Prostate gland (tissue), 2 donors: ENCODE data around the gene ECSIT. TPM values are rescaled to one million over a fixed set of nuclear protein-coding genes. Genes with fewer than 3 reads are reported as not detected.

ENCODE experiments used
- DNase-seq: peaks from one replicate; pipeline ENCODE4 v3.0.0-alpha.2; 2019; ENCODE audit warnings: low spot score
- H3K27ac ChIP-seq, 2 donors: fragments of 200-600 bp; sonication (generic); 2 replicates each; pipeline ENCODE4 v1.5.1; 2017 to 2019
- H3K27me3 ChIP-seq: fragments of 200-600 bp; sonication (generic); replicated peaks from 2 replicates; pipeline ENCODE4 v1.5.1; 2019; ENCODE audit not compliant: insufficient read depth
- H3K36me3 ChIP-seq, 2 donors: fragments of 200-600 bp; sonication (generic); 1 replicate in 1 of 2; 2 replicates in 1 of 2; pipeline versions ENCODE4 v1.5.1 to v1.8.1; 2017 to 2019
- H3K4me1 ChIP-seq: fragments of 200-600 bp; sonication (generic); replicated peaks from 2 replicates; pipeline ENCODE4 v1.5.1; 2019
- H3K4me3 ChIP-seq, 2 donors: fragments of 200-600 bp; sonication (generic); 2 replicates each; pipeline ENCODE4 v1.5.1; 2017 to 2019
- H3K9me3 ChIP-seq: fragments of 200-600 bp; sonication (generic); 2 replicates; pipeline ENCODE4 v1.5.1; 2017
- CTCF ChIP-seq, 4 experiments: fragments of 200-600 bp in 2 of 4; fragments of 450-650 bp in 2 of 4; sonication (generic) in 2 of 4; IDR thresholded peaks; 1 replicate in 3 of 4; 2 replicates in 1 of 4; pipeline ENCODE4 v1.5.1; 2016 to 2019; ENCODE audit warnings: antibody characterized with exemption in 4 of 4, mild to moderate bottlenecking in 2 of 4, moderate library complexity in 2 of 4
- POLR2A ChIP-seq: fragments of 450-650 bp; IDR thresholded peaks from one replicate; pipeline ENCODE4 v1.6.1; 2016; ENCODE audit warnings: antibody characterized with exemption, mild to moderate bottlenecking
- POLR2AphosphoS5 ChIP-seq: sonication (generic); formaldehyde crosslinking; IDR thresholded peaks from one replicate; pipeline ENCODE4 v1.6.1; 2017; ENCODE audit warnings: antibody characterized with exemption
- WGBS: methylation state at CpG from one replicate; pipeline ENCODE4 v1.1.5; 2018; 5-methylcytosine and 5-hydroxymethylcytosine counted together
- intact Hi-C: fragments of 100-400 bp; cut with DNase I; formaldehyde crosslinking; loops from one replicate; pipeline ENCODE4 v1.14.2; 2022
- total RNA-seq, 2 donors: library from RNA; depleted of rRNA; stranded (reverse); fragments of >200 nt; gene quantifications; one replicate each; pipeline ENCODE4 v1.1.0, GENCODE V29; 2016

The ECSIT gene
- total RNA-seq, 2 donors from 2014 or later = 93.0 to 94.7 TPM

- intact Hi-C loops = no loop called here
Observed at GRCh38 chr19:11505504-11506100, 23.3 kb downstream of the ECSIT start, which contains the start of gene ZNF653. ZNF653 (minus strand) TSS chr19:11505839; CDS start chr19:11505786, 53 bp downstream.

DNA sequence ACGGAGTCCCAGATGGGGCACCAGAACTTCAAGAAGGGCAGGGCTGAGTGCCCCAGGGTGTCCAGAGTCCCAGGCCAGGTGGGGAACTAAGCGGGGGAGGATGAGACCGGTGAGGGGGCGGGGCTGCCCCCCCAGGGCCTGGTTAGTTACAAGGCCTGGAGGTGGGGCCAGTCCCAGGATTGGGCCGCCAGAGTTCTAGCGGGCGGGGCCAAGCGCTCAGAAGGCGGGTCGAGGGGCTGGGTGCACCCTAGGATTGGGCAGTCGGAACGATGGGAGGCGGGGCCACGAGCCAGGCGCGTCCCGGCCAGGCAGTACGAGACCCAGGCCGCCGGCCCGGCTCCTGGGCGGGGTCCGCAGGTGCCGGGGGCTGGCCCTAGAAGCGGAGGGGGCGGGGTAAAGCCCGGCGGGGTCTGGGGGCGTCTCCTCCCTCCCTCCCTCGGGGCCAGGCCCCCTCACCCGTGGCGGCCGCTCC lies 23.9 kb downstream of the ECSIT start:
- H3K27me3 ChIP-seq = no peaks in the 10 kb centered on the region
- H3K4me3 ChIP-seq = peak overlapping the region; percentile 90
- H3K27ac ChIP-seq = peak overlapping the region; percentile 90 to 95
- under 1% methylated on average over 30 of the region's 33 CpGs for WGBS
- H3K36me3 ChIP-seq = no peaks in the 10 kb centered on the region
- TF ChIP-seq POLR2A = no peak
- peak; percentile 88 for TF ChIP-seq POLR2AphosphoS5
- peaks cover 6% of the 10 kb centered on the region for H3K4me1 ChIP-seq
- intact Hi-C loops = no loop called here
- no peaks in the 10 kb centered on the region for H3K9me3 ChIP-seq
- peak; percentile 96 for DNase-seq

More at GRCh38 chr19:11505504-11506100, 23.3 kb downstream of the ECSIT start, which contains the start of gene ZNF653:
- peaks cover 6% of the 10 kb centered on the region for H3K4me1 ChIP-seq
- under 1% methylated on average over 55 of the region's 65 CpGs for WGBS
- TF ChIP-seq POLR2A (peak; percentile 29), POLR2AphosphoS5 (peak; percentile 96), CTCF (IDR thresholded peaks at IDR 0.05) (no peak)
- no peaks in the 10 kb centered on the region for H3K36me3 ChIP-seq
- H3K4me3 ChIP-seq = peak within 1 kb of the TSS; percentile 90
- no peaks in the 10 kb centered on the region for H3K9me3 ChIP-seq
- H3K27ac ChIP-seq = peak within 1 kb of the TSS; percentile 90 to 95
- DNase-seq = peak; percentile 91
- H3K27me3 ChIP-seq = no peaks in the 10 kb centered on the region

- no peaks in the 10 kb centered on the region for H3K27me3 ChIP-seq
Observed at GRCh38 chr19:11504502-11505031, 24.4 kb downstream of the ECSIT start.

GRCh38 chr19:11499890-11500420 lies 29.0 kb downstream of the ECSIT start:
- H3K4me3 ChIP-seq = no peak overlapping the region
- intact Hi-C loops = loop anchor here (5.0 kb wide), 1 partner anchor 87 kb away; no protein-coding TSS in a partner anchor
- no peaks in the 10 kb centered on the region for H3K9me3 ChIP-seq
- no peak overlapping the region for H3K27ac ChIP-seq
- no peaks in the 10 kb centered on the region for H3K36me3 ChIP-seq
- H3K27me3 ChIP-seq = no peaks in the 10 kb centered on the region
- DNase-seq = no peak
- WGBS = 84% methylated on average over 7 of the region's 7 CpGs
- no peak for TF ChIP-seq POLR2AphosphoS5
- no peak for TF ChIP-seq CTCF (IDR thresholded peaks at IDR 0.05)
- no peak for TF ChIP-seq POLR2A
- H3K4me1 ChIP-seq = peaks cover 6% of the 10 kb centered on the region

More at GRCh38 chr19:11504502-11505031, 24.4 kb downstream of the ECSIT start:
- H3K4me1 ChIP-seq = peaks cover 6% of the 10 kb centered on the region
- H3K27ac ChIP-seq = peak overlapping the region; percentile 90 to 95
- 26% methylated on average over 7 of the region's 7 CpGs for WGBS
- H3K9me3 ChIP-seq = no peaks in the 10 kb centered on the region
- no peak for DNase-seq
- no peak for TF ChIP-seq POLR2A
- no peak for TF ChIP-seq POLR2AphosphoS5
- TF ChIP-seq CTCF (IDR thresholded peaks at IDR 0.05) = no peak
- peak overlapping the region; percentile 90 for H3K4me3 ChIP-seq
- intact Hi-C loops = no loop called here
- H3K36me3 ChIP-seq = no peaks in the 10 kb centered on the region

GRCh38 chr19:11499220-11499726 lies 29.7 kb downstream of the ECSIT start:
- WGBS = 88% methylated on average over 6 of the region's 6 CpGs
- H3K4me3 ChIP-seq = no peak overlapping the region
- no peaks in the 10 kb centered on the region for H3K27me3 ChIP-seq
- TF ChIP-seq POLR2A (no peak), CTCF (IDR thresholded peaks at IDR 0.05) (no peak), POLR2AphosphoS5 (no peak)
- no peaks in the 10 kb centered on the region for H3K4me1 ChIP-seq
- H3K27ac ChIP-seq = no peak overlapping the region
- DNase-seq = no peak
- no peaks in the 10 kb centered on the region for H3K36me3 ChIP-seq
- intact Hi-C loops = loop anchor here (5.0 kb wide), 1 partner anchor 88 kb away; no protein-coding TSS in a partner anchor
- H3K9me3 ChIP-seq = no peaks in the 10 kb centered on the region
